ENCODE data around the gene MSL3B.

Gene MSL3B

DNA sequence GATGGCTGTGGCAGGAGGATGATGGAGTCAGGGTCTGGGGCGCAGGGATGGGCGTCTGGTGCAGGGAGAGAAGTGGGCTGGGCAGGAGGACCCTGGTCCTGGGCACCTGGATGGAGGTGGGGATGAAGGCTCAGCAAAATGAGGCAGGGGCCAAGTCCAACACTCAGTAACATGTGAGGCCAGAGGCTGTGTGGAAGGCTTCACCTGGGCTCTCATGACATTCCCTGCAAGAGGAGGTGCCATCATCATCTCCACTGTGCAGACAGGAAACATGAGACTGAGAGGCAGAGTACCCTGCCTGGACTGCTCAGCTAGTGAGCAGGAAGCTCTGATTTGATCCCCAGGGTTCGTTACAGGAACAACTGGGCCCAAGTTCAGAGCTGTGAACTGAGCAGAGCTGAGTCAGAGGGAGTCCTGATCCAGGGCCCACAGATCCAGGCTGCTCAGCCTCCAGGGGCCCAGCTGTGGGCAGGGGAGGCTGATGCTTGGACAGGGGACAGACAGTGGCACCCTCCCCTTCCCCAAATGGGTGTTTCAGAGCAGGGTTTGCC, 50.8 kb downstream of the MSL3B start:
- no peak for DNase-seq (ENCODE audit: low read depth)

DNA sequence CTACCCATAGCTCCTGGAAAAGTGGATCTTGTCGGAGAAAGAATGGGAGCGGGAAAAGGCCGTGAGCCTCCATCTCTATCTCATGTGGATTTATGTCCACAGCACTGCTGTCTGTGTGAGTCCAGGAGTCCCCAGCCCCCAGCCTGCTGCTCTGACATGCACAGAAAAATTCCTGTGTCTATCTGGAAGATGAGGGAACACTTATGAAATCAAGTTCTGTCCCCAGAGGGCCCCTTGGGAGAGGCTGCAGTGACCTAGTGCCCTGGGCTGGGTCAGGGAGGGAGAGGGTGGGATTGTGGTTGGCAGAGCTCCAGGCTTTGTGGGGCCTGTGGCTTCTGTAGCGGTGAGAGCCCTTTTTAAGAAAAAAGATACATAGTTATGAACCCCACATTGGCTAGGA, 51.4 kb downstream of the MSL3B start:
- no peak for DNase-seq (ENCODE audit: low read depth)

GRCh38 chr2:233816334-233816733, 51.9 kb downstream of the MSL3B start:
- no peak for DNase-seq (ENCODE audit: low read depth)

- DNase-seq (ENCODE audit: low read depth), result no peak
Measured at GRCh38 chr2:233815861-233816260, 52.3 kb downstream of the MSL3B start.

All from amniotic epithelial cell (primary cell).